ENCODE results near the gene NEK8. TPM values are rescaled to one million over a fixed set of nuclear protein-coding genes. Genes with fewer than 3 reads are reported as not detected.
A peak's percentile ranks its signal among the peaks of the same experiment; 100 is the strongest.

NEK8 gene
- total and polyA plus RNA-seq, 2 of the 8 experiments (the other 6 are each of a cell fraction or from before 2014, with no cell fraction given), result 14.9 to 23.3 TPM

DNA sequence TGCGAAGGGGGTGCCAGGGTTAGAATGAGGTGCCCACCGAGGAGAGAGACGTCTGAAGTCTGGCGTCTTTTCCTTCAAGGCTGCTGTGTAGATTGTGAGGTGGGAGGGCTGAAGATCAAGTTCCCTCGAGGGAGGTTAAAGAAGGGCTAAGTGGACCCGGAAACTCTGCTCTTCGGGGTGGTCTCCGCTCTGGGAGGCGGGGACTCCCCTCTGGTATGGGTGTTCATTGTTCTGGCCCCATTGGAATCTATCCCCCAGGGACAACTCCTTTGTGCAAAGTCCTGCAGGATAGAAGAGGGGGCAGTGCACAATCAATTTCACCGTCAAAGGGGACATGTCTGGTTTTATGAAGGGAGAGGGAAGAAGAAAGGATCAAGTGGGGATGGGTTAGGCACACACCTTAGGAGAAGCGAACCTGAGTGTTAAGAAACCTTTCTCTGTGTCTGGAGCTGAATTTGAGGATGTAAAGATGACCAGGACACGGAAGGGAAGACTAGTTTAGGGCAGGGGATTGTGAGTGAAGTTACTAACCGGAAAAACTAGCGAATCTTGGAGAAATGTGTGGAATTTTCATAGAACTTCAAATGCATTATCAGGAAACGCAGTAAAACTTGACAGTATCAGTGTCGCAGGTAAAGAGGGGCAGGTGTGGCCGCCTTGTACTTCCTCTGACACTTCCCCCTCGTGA lies 10.1 kb upstream of the NEK8 start:
- CTCF ChIA-PET (ENCODE audit: partially characterized antibody), result no interaction called here
- DNase-seq (ENCODE audit: low read depth in 1 of 2, low spot score in 2 of 2), result no peak
- TF ChIP-seq TEAD4 (IDR thresholded peaks at IDR 0.05; ENCODE audit: low read depth, low read length), result no peak
- no peak for TF ChIP-seq RNF2 (IDR thresholded peaks at IDR 0.05; ENCODE audit: borderline replicate concordance, low read depth, low read length, missing control alignments, poor library complexity, severe bottlenecking)
- TF ChIP-seq, protein P1, sequence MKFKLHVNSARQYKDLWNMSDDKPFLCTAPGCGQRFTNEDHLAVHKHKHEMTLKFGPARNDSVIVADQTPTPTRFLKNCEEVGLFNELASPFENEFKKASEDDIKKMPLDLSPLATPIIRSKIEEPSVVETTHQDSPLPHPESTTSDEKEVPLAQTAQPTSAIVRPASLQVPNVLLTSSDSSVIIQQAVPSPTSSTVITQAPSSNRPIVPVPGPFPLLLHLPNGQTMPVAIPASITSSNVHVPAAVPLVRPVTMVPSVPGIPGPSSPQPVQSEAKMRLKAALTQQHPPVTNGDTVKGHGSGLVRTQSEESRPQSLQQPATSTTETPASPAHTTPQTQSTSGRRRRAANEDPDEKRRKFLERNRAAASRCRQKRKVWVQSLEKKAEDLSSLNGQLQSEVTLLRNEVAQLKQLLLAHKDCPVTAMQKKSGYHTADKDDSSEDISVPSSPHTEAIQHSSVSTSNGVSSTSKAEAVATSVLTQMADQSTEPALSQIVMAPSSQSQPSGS (IDR thresholded peaks at IDR 0.05; ENCODE audit: low read length), result no peak
- TF ChIP-seq EP300 (IDR thresholded peaks at IDR 0.05; ENCODE audit: borderline replicate concordance in 1 of 2, low read depth in 2 of 2, low read length in 2 of 2), result no peak
- TF ChIP-seq POLR2A (IDR thresholded peaks at IDR 0.05; ENCODE audit: control extremely low read depth in 1 of 2, low read depth in 2 of 2, low read length in 2 of 2), result peak in 1 of 2 experiments; percentile 49; a peak in 2 of 3 replicates
- TF ChIP-seq RXRA (IDR thresholded peaks at IDR 0.05; ENCODE audit: insufficient read depth, low read depth, low read length), result no peak
- 0 out of 4 replicates have a peak, but pooled peaks have one; percentile 9 to 40 for TF ChIP-seq SIN3A (conservative IDR thresholded peaks at IDR 0.05 in 1 of 2, IDR thresholded peaks at IDR 0.05 in 1 of 2; ENCODE audit: low read depth in 1 of 2, low read length in 2 of 2)
- no peak for TF ChIP-seq BACH1 (IDR thresholded peaks at IDR 0.05; ENCODE audit: low read length)
- no peak for TF ChIP-seq SP2 (IDR thresholded peaks at IDR 0.05; ENCODE audit: low read length)

More for the DNA sequence above, 10.1 kb upstream of the NEK8 start:
- peaks cover 8 to 53% of the 10 kb centered on the region in 2 experiments for H3K79me2 ChIP-seq (ENCODE audit: control insufficient read depth in 1 of 2, insufficient read depth in 2 of 2, low read length in 2 of 2)
- H3K9ac ChIP-seq (replicated peaks in 1 of 4; ENCODE audit: extremely low read depth in 1 of 4, low read depth in 3 of 4, low read length in 3 of 4), result peak overlapping the region; percentile 56 to 78 (median 68)
- H2BK15ac ChIP-seq (ENCODE audit: low read length), result peak overlapping the region; percentile 95
- peak overlapping the region; percentile 95 to 100 (median 98) for H3K4me3 ChIP-seq (ENCODE audit: extremely low read depth in 1 of 4, insufficient read depth in 2 of 4, low read depth in 3 of 4, low read length in 4 of 4)
- H3K4me2 ChIP-seq (ENCODE audit: insufficient read depth in 1 of 2, low read depth in 2 of 2, low read length in 2 of 2), result peak overlapping the region; percentile 87 to 99
- peaks cover 13% of the 10 kb centered on the region; the same call in 1 of the 2 replicates for H3K79me1 ChIP-seq (ENCODE audit: low read depth, low read length)
- POLR2A ChIA-PET (ENCODE audit: partially characterized antibody), result interaction anchor here (1.5 to 17.6 kb wide), 7 partner anchors 10 to 234 kb away, joined by 5 to 813 read pairs (median 18); partner anchors contain the start of genes BLTP2, NEK8, PHF12 and TRAF4
- H3K9me3 ChIP-seq (ENCODE audit: insufficient read depth in 2 of 2, low read depth in 1 of 2, low read length in 1 of 2), result no peaks in the 10 kb centered on the region
- H2BK20ac ChIP-seq (ENCODE audit: low read length), result peak overlapping the region; percentile 56
- H3K4me1 ChIP-seq (replicated peaks in 1 of 4; ENCODE audit: control insufficient read depth in 3 of 4, insufficient read depth in 4 of 4, low read length in 3 of 4), result peaks cover 3 to 12% (median 6%) of the 10 kb centered on the region in 4 experiments
- peak overlapping the region; percentile 76 for H4K91ac ChIP-seq (replicated peaks; ENCODE audit: insufficient read length, low read length)
- H4K20me1 ChIP-seq (replicated peaks in 1 of 2; ENCODE audit: control insufficient read depth in 1 of 2, insufficient read depth in 2 of 2, low read length in 2 of 2), result peaks cover 6 to 23% of the 10 kb centered on the region in 2 experiments
- peak overlapping the region; percentile 99 for H3K18ac ChIP-seq (ENCODE audit: extremely low read depth, low read length)
- peaks cover 25 to 51% (median 38%) of the 10 kb centered on the region in 4 experiments for H3K36me3 ChIP-seq (ENCODE audit: control insufficient read depth in 2 of 4, insufficient read depth in 4 of 4, low read length in 3 of 4)
- H3K23me2 ChIP-seq (ENCODE audit: low read depth, low read length), result peaks cover 19% of the 10 kb centered on the region
- peak overlapping the region; percentile 98 for H3K4ac ChIP-seq (replicated peaks; ENCODE audit: insufficient read length, low read depth, low read length)
- peak overlapping the region; percentile 95 for H4K5ac ChIP-seq (ENCODE audit: insufficient read length, low read depth, low read length)
- H2AK5ac ChIP-seq (ENCODE audit: low read depth, low read length), result peak overlapping the region; percentile 68
- FAIRE-seq, result no peak
- no peak overlapping the region for H4K8ac ChIP-seq (ENCODE audit: extremely low read depth, insufficient read depth, low read length)
- no peak overlapping the region for H2AFZ ChIP-seq (ENCODE audit: low read length)
- peak overlapping the region; percentile 96 for H2BK120ac ChIP-seq (replicated peaks; ENCODE audit: low read depth, low read length)
- WGBS, 2 experiments (ENCODE audit: extremely low coverage in 1 of 2, insufficient coverage in 1 of 2, insufficient read length in 1 of 2, insufficient replicate concordance in 2 of 2, low coverage in 1 of 2, low lambda C conversion rate in 2 of 2, missing lambda C conversion rate in 1 of 2), result 6% methylated on average over 16 of the region's 18 CpGs; no CpG with 5 or more reads in 1 of the 2 experiments
- peak overlapping the region; percentile 18 for H3K56ac ChIP-seq (replicated peaks; ENCODE audit: insufficient read length, low read depth, low read length)
- no peaks in the 10 kb centered on the region for H3K27me3 ChIP-seq (replicated peaks in 1 of 4; ENCODE audit: control insufficient read depth in 3 of 4, extremely low read depth in 1 of 4, insufficient read depth in 3 of 4, low read length in 3 of 4)
- no peak overlapping the region for H3K23ac ChIP-seq (ENCODE audit: insufficient read length)
- H2BK5ac ChIP-seq (ENCODE audit: low read depth, low read length), result peak overlapping the region; percentile 99
- H3K14ac ChIP-seq (ENCODE audit: insufficient read length), result no peak overlapping the region
- H3K27ac ChIP-seq (ENCODE audit: low read depth, low read length), result peak overlapping the region; percentile 74
- H2BK12ac ChIP-seq (ENCODE audit: low read depth, low read length), result peak overlapping the region; percentile 75
